Stimulated activated CD4-positive, alpha-beta T cell treated with anti-CD3 and anti-CD28 coated beads, Interleukin-1b, Interleukin-23, amount 100 ng/mL, for 1 hour (primary cell): ENCODE measurements around the gene CYP27A1.

Experiments used
- DNase-seq, 2 donors: peaks; one replicate each; pipeline ENCODE4 v3.0.0-alpha.2; 2020; ENCODE audit warnings: low read depth in 2 of 2

Gene CYP27A1

GRCh38 chr2:218858671-218859555 lies 77.0 kb downstream of the CYP27A1 start:
- DNase-seq = no peak

- DNase-seq = no peak
Measured at GRCh38 chr2:218859556-218859987, 77.6 kb downstream of the CYP27A1 start, which contains the start of gene WNT6. Gene WNT6, plus strand, starts transcription at chr2:218859805. Its CDS starts 233 bp downstream, at chr2:218860038.

DNA sequence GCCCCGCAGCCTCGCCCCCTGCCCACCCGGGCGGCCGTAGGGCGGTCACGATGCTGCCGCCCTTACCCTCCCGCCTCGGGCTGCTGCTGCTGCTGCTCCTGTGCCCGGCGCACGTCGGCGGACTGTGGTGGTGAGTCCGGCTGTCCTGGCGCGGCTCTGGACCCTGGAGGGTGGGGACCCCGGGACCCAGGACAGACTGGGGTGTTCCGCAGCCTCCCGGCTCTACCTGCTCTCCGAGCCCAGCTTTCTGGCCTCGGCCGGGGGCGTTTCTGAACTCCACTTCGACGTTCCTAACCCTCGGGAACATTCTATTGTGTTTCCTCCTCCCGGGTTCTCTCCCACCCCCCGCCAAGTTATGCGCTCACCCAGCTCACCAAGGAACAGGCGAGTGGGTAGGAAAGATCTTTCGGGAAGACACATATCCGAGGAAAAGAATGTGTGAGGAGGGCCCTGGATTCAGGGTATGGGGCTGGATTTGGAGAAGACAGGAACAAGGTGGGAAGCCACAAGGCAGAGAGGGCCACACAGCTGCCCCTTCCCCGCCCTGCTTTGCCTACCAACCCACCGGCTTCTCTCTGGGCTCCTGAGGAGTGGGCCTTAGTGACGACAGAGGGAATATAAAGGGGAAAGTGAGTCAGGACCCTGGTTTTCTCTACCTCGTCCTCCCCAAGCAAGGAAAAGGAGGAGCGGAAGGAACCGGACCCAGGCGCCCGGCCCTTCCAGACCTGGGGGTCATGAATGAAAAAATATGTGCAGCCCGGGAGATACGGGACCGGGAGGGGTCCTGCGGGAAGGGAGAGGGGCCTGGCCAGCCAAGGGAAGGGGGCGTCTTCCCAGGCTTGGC lies 78.3 kb downstream of the CYP27A1 start:
- no peak for DNase-seq

DNA sequence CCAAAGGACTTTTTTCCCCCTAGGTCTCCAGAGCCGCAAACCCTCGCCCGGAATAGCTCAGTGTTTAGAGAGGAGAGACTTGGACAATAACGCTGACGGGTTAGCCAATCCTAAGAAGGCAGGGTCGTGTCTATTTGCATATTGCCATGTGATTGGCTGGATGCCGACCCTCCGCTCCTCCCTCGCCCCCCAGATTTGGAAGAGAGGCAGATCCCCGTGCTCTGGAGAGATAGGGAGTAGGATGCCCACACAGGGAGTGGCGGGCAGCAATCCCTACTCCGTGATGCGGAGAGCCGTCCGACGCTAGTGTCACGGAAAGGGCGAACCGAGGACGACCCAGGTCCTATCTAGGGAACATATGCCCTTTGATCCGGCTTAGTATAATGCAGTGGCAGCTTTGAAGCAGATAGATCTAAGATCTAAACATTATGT lies 79.0 kb downstream of the CYP27A1 start:
- DNase-seq = no peak

DNA sequence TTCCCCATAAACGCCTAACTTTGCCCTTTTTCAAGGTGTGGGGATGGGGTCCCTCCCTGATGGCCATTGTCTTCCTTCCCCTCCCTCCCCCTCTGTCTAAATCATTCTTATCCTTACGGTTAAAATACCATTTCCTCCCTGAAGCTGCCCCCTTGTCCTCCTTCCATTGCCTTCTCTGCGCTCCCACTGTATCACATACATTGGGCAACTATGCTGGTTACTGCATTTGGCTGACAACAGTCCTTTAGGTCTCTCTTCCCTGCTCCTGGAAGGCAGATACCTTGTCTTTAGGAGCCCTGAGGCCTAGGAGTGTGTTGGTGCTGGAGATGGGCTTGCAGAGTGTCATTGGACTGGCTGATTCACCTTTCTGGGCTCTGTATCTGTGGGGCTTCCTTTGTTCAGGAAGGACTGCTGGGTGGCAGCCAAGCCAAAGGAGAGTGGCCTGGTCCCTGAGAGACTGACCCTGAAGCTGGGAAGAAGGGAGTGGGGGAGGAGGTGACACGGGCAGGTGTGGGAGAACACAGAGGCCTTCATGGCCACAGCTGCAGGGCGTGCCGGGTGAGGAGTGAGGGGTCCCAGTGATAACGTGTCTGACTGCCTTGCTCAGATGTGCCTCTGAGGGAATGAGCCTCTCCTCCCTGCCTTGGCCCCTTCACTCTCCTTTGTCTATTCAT lies 79.8 kb downstream of the CYP27A1 start:
- no peak for DNase-seq

DNA sequence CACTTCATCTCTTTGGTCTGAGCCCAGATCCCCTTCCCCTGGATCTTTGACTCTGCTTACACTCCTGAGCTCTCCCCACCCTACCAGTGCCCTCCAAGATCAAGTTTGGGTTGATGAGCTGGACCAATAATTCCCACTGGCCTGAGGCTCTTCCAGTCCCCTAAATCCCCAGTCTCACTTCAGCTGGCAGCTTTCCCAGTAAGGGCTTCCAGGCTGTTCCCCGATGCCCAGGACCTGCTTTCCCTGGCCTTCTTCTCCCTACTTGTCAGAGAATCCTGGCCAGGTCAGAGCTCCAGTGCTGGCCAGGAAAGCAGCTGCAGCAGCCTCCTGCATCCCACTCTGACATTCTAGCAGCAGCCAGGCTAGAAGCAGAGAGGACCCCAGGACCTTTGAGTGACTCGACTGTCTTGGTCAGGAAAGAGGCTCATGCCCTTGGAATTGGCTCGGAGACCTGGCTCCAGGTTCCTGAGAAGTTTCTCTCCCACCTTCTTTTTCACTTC lies 81.1 kb downstream of the CYP27A1 start:
- DNase-seq = no peak
